ENCODE results near the gene RAB8A. TPM values are rescaled to one million over a fixed set of nuclear protein-coding genes. Genes with fewer than 3 reads are reported as not detected.

The RAB8A gene
- total and polyA plus RNA-seq, 9 of the 15 experiments (the other 6 are each of a cell fraction or from before 2014, with no cell fraction given) = 11.2 to 102 (median 53.2) TPM

- DNase-seq (ENCODE audit: extremely low read depth in 1 of 4, low spot score in 3 of 4) = no peak
- Histone ChIP-seq H3K4me3 (no peak overlapping the region), H3K9me1 (ENCODE audit: control insufficient read depth, insufficient read depth, low read length) (no peaks in the 10 kb centered on the region), H4K20me1 (replicated peaks; ENCODE audit: control insufficient read depth, insufficient read depth, low read length) (no peaks in the 10 kb centered on the region), H3K36me3 (ENCODE audit: control insufficient read depth, insufficient read depth, low read length) (peaks cover 74% of the 10 kb centered on the region; the same call in 2 of the 3 replicates), H3K4me2 (ENCODE audit: insufficient read depth, low read length) (no peak overlapping the region), H2AFZ (ENCODE audit: low read depth, low read length) (no peak overlapping the region), H3K9ac (ENCODE audit: insufficient read depth in 1 of 2, low read depth in 2 of 2, low read length in 2 of 2) (no peak overlapping the region), H3K27me3 (ENCODE audit: control insufficient read depth in 2 of 2, insufficient read depth in 2 of 2, low read length in 2 of 2) (no peaks in the 10 kb centered on the region), H3K27ac (ENCODE audit: extremely low read depth, low read depth, low read length) (no peak overlapping the region), H3K79me2 (ENCODE audit: control insufficient read depth, insufficient read depth, low read length) (no peaks in the 10 kb centered on the region), H3K9me3 (replicated peaks; ENCODE audit: control insufficient read depth, insufficient read depth, low read depth, low read length) (no peaks in the 10 kb centered on the region), H3K4me1 (replicated peaks in 1 of 2; ENCODE audit: control insufficient read depth in 2 of 2, insufficient read depth in 2 of 2, low read length in 2 of 2) (no peaks in the 10 kb centered on the region; a peak in 1 of 5 replicates)
- 0 out of 2 replicates have a peak, but pooled peaks have one; percentile 16 for TF ChIP-seq ATF7 (IDR thresholded peaks at IDR 0.05)
- no peak for TF ChIP-seq XRCC5 (IDR thresholded peaks at IDR 0.05; ENCODE audit: low read depth, low read length)
- TF ChIP-seq, protein P1, sequence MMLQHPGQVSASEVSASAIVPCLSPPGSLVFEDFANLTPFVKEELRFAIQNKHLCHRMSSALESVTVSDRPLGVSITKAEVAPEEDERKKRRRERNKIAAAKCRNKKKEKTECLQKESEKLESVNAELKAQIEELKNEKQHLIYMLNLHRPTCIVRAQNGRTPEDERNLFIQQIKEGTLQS (IDR thresholded peaks at IDR 0.05) = peak; percentile 38; the same call in 1 of the 2 replicates
- TF ChIP-seq, protein P1 (CRISPR knock-in tag; conservative IDR thresholded peaks at IDR 0.05) = no peak
- ChIA-PET POLR2A (interaction anchor here (0.9 to 7.2 kb wide), 6 partner anchors 8 to 19 kb away, joined by 3 to 67 read pairs (median 4); no protein-coding TSS in a partner anchor), CTCF (ENCODE audit: low intra/inter-chr PET ratio) (no interaction called here)
- no peak for FAIRE-seq
- in situ Hi-C loops (cut with MboI) = no loop called here
- no peak for ATAC-seq
- WGBS (ENCODE audit: insufficient coverage, low coverage, missing lambda C conversion rate) = 86% methylated on average over 10 of the region's 10 CpGs
- intact Hi-C loops (cut with micrococcal nuclease) = no loop called here
- no TSS peak for BruUV-seq (replicated peaks)
Measured at GRCh38 chr19:16094360-16095070, 17.2 kb upstream of the RAB8A start.
